ENCODE results near the gene GUCD1.
"Not testable (repeated sequence)": the region's sequence is repeated elsewhere in the genome, so short reads cannot be mapped to it uniquely, and the experiment has no call there.

DNA sequence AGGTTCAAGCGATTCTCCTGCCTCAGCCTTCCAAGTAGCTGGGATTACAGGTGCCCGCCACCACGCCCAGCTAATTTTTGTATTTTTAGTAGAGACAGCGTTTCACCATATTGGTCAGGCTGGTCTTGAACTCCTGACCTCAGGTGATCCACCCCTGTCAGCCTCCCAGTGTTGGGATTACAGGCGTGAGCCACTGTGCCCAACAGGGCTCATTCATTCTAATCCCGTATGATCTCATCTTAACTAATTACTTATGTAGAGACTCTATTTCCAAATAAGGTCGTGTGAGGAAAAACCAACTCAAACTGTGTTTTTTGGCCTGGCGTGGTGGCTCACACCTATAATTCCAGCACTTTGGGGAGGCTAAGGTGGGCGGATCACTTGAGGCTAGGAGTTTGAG lies 42.1 kb upstream of the GUCD1 start:
- not testable (repeated sequence) for TF ChIP-seq SUZ12 (IDR thresholded peaks at IDR 0.05; ENCODE audit: extremely low read depth, insufficient read depth, insufficient read length); ZNF274 (IDR thresholded peaks at IDR 0.05; ENCODE audit: low read depth, low read length)
